Heart left ventricle (tissue), 16 donors: ENCODE data around the gene ATP5PF. TPM values are rescaled to one million over a fixed set of nuclear protein-coding genes. Genes with fewer than 3 reads are reported as not detected.
"Not testable (repeated sequence)": the region's sequence is repeated elsewhere in the genome, so short reads cannot be mapped to it uniquely, and the experiment has no call there.

Experiments
- ATAC-seq, 4 donors: fragments of 200-7000 bp; cut with Tn5 transposase; one replicate each; pipeline ENCODE4 v1.9.1; 2020 to 2022; ENCODE audit warnings: moderate library complexity in 4 of 4, mild to moderate bottlenecking in 3 of 4, moderate number of reproducible peaks in 1 of 4
- DNase-seq, 5 donors: peaks; one replicate each; pipeline ENCODE4 v3.0.0-alpha.2; 2020
- H3K27ac ChIP-seq, 12 donors: fragments of 200-600 bp; sonication (generic) in 4 of 12; one replicate each; pipeline versions ENCODE4 v1.5.0 to v1.8.0; 2016 to 2022; ENCODE audit warnings: mild to moderate bottlenecking in 2 of 12
- H3K27me3 ChIP-seq, 9 donors: fragments of 200-600 bp; sonication (generic) in 2 of 9; one replicate each; pipeline versions ENCODE4 v1.5.1 to v1.8.0; 2016 to 2022; ENCODE audit warnings: mild to moderate bottlenecking in 3 of 9
- H3K36me3 ChIP-seq, 9 donors: fragments of 200-600 bp; sonication (generic) in 2 of 9; one replicate each; pipeline versions ENCODE4 v1.5.0 to v1.8.0; 2018 to 2022; ENCODE audit warnings: mild to moderate bottlenecking in 2 of 9
- H3K4me1 ChIP-seq, 12 donors: fragments of 200-600 bp; sonication (generic) in 4 of 12; one replicate each; pipeline versions ENCODE4 v1.5.0 to v1.8.0; 2016 to 2022; ENCODE audit warnings: mild to moderate bottlenecking in 3 of 12
- H3K4me3 ChIP-seq, 12 donors: fragments of 200-600 bp; sonication (generic) in 4 of 12; one replicate each; pipeline versions ENCODE4 v1.5.0 to v1.8.0; 2017 to 2022; ENCODE audit warnings: mild to moderate bottlenecking in 9 of 12, moderate library complexity in 4 of 12
- H3K9me3 ChIP-seq, 12 donors: fragments of 200-600 bp; sonication (generic) in 4 of 12; one replicate each; pipeline versions ENCODE4 v1.5.0 to v1.8.0; 2016 to 2022; ENCODE audit warnings: mild to moderate bottlenecking in 1 of 12
- CTCF ChIP-seq, 12 donors: fragments of 200-600 bp; sonication (generic) in 4 of 12; IDR thresholded peaks; one replicate each; pipeline versions ENCODE4 v1.5.0 to v1.8.0; 2018 to 2022; ENCODE audit warnings: antibody characterized with exemption in 12 of 12, mild to moderate bottlenecking in 5 of 12
- POLR2A ChIP-seq, 2 donors: fragments of 450-650 bp; IDR thresholded peaks; one replicate each; pipeline ENCODE4 v1.6.1; 2017; ENCODE audit warnings: antibody characterized with exemption in 2 of 2, mild to moderate bottlenecking in 2 of 2, moderate library complexity in 2 of 2
- WGBS, 4 donors: extraction: QIAGEN DNeasy Blood & Tissue Kit in 2 of 4; methylation state at CpG; one replicate each; pipeline versions ENCODE4 v1.1.5 to v1.1.7; 2013 to 2018; 5-methylcytosine and 5-hydroxymethylcytosine counted together
- intact Hi-C, 10 donors: fragments of 100-400 bp; cut with DNase I; formaldehyde crosslinking; loops; one replicate each; pipeline versions ENCODE4 v1.11.1 to v1.14.2; 2022
- polyA plus RNA-seq, 2 donors: library from polyadenylated mRNA; stranded (reverse); fragments of 200-250 nt; gene quantifications; one replicate each; pipeline ENCODE4 v1.2.3, GENCODE V29; 2013
- total RNA-seq, 9 donors: library from RNA; depleted of rRNA in 2 of 9; stranded (reverse); fragments of >200 nt in 2 of 9; fragmentation: NEBNext Ultra II Directional in 3 of 9; extraction: Animal tissue kit (Norgen Biotek cat#: 25700) in 3 of 9; gene quantifications; one replicate each; pipeline versions ENCODE4 v1.1.0 to v1.2.4, GENCODE V29; 2016 to 2023
- donor health status: ischemic (EF 13 %, LVEDD 7.1; RV severe dilation, severe dysfunction).
- donor health status: healthy with polysubstance abuse.
- donor health status: DM: no; HTN: yes; CAD: no.
- donor health status: DM: no; HTN: no; CAD: no.
- donor health status: ischemic (EF 25% LVEDD 6.9; RV normal size, moderate dysfunction).
- donor health status: ischemic (EF 25% LVEDD 5.7; RV mildly dilated, moderate dysfunction).
- donor health status: healthy.
- donor health status: DM: yes; HTN: yes; CAD: no.
- donor health status: ischemic (EF 35%, LVEDD 5.7; RV mildly dilated, moderate dysfunction).
- donor health status: nonischemic (EF 11% LVEDD 7.7; RV severe dilation, severe dysfunction).
- donor health status: DM: yes; HTN: yes; CAD: no.
- donor health status: PGD.
- donor health status: ischemic (EF 29% LVEDD 5.4; RV normal size, mild dysfunction).
- donor health status: nonischemic (EF 23%, LVEDD 6.1; RV moderate dilation, normal function).

ATP5PF gene
- total and polyA plus RNA-seq, 11 donors = 479 to 1,745 (median 688) TPM

- Histone ChIP-seq H3K27ac (peak overlapping the region in 9 of 12 donors; percentile 11 to 71 (median 32)), H3K36me3 (peaks cover 0 to 77% (median 52%) of the 10 kb centered on the region in 9 donors), H3K27me3 (no peaks in the 10 kb centered on the region), H3K9me3 (no peaks in the 10 kb centered on the region), H3K4me3 (no peak overlapping the region), H3K4me1 (peaks cover 0 to 31% (median 9%) of the 10 kb centered on the region in 12 donors)
- intact Hi-C loops = no loop called here
- ATAC-seq = peak in 3 of 4 donors; percentile 57 to 87 (median 72)
- no peak for TF ChIP-seq POLR2A (IDR thresholded peaks at IDR 0.05)
- no peak for TF ChIP-seq CTCF (IDR thresholded peaks at IDR 0.05)
- DNase-seq = peak in 1 of 5 donors; percentile 30
- 58 to 77% (median 72%) methylated on average over 5 of the region's 5 CpGs for WGBS, 4 donors
Observed at GRCh38 chr21:25717491-25718147, 17.1 kb downstream of the ATP5PF start.

- H3K36me3 ChIP-seq = peaks cover 0 to 64% (median 38%) of the 10 kb centered on the region in 9 donors
- intact Hi-C loops, H3K27ac ChIP-seq: not testable (repeated sequence)
Observed at GRCh38 chr21:25714066-25714465, 20.6 kb downstream of the ATP5PF start.

GRCh38 chr21:25710550-25710949 is 24.2 kb downstream of the ATP5PF start:
- H3K9me3 ChIP-seq = no peaks in the 10 kb centered on the region
- intact Hi-C loops = loop anchor here in 1 of 10 donors (2.0 kb wide), 1 partner anchor 102 kb away; no protein-coding TSS in a partner anchor
- H3K27me3 ChIP-seq = no peaks in the 10 kb centered on the region
- TF ChIP-seq CTCF (IDR thresholded peaks at IDR 0.05) (no peak), POLR2A (IDR thresholded peaks at IDR 0.05) (no peak)
- H3K27ac ChIP-seq = no peak overlapping the region
- peaks cover 0 to 75% (median 23%) of the 10 kb centered on the region in 9 donors for H3K36me3 ChIP-seq
- ATAC-seq = no peak
- no peak for DNase-seq
- peaks cover 0 to 14% (median 3%) of the 10 kb centered on the region in 12 donors for H3K4me1 ChIP-seq
- no peak overlapping the region for H3K4me3 ChIP-seq
- 93 to 96% (median 95%) methylated on average over 5 of the region's 5 CpGs for WGBS, 4 donors

More at GRCh38 chr21:25714066-25714465, 20.6 kb downstream of the ATP5PF start:
- 96 to 99% (median 97%) methylated on average over 10 of the region's 10 CpGs for whole genome bisulfite sequencing, 4 donors
- not testable (repeated sequence) for DNase-seq, H3K27me3 ChIP-seq, H3K4me3 ChIP-seq, ATAC-seq, H3K9me3 ChIP-seq
- H3K4me1 ChIP-seq = peaks cover 0 to 28% (median 10%) of the 10 kb centered on the region in 12 donors

GRCh38 chr21:25709684-25710265 is 24.9 kb downstream of the ATP5PF start:
- intact Hi-C loops = loop anchor here in 7 of 10 donors (1.0 to 10.0 kb wide), 5 partner anchors 55 to 102 kb away; partner anchors contain the start of gene MRPL39 (in 1 of the 7)
- H3K36me3 ChIP-seq = peaks cover 0 to 75% (median 16%) of the 10 kb centered on the region in 9 donors
- ATAC-seq = no peak
- H3K9me3 ChIP-seq = no peaks in the 10 kb centered on the region
- peak overlapping the region in 1 of 12 donors; percentile 17 for H3K27ac ChIP-seq
- H3K4me1 ChIP-seq = peaks cover 0 to 14% (median 3%) of the 10 kb centered on the region in 12 donors
- no peak for DNase-seq
- H3K4me3 ChIP-seq = no peak overlapping the region
- TF ChIP-seq CTCF (IDR thresholded peaks at IDR 0.05) (no peak), POLR2A (IDR thresholded peaks at IDR 0.05) (no peak)
- 77 to 85% (median 79%) methylated on average over 5 of the region's 5 CpGs for WGBS, 4 donors
- H3K27me3 ChIP-seq = no peaks in the 10 kb centered on the region
